GM12878 (cell line): Measurements from ENCODE around the gene TULP4. TPM values are rescaled to one million over a fixed set of nuclear protein-coding genes. Genes with fewer than 3 reads are reported as not detected.

Experiments
- ATAC-seq: fragments of 200-7000 bp; cut with Tn5 transposase; 3 replicates; pipeline ENCODE4 v1.9.1; 2020; ENCODE audit warnings: mild to moderate bottlenecking, moderate library complexity
- BruUV-seq: library from RNA; stranded (reverse); fragments of 400-500 nt; replicated peaks from 2 replicates; lab custom pipeline; 2021; lab: Mats Ljungman, UMichigan
- CTCF ChIA-PET: fragments of 300-600 bp; sonication (Branson Sonifier 250); formaldehyde crosslinking; extraction: SDS; loops from one replicate; lab custom pipeline; 2021; ENCODE audit warnings: inconsistent platforms; lab: Yijun Ruan, JAX
- POLR2A ChIA-PET: fragments of 350-600 bp; formaldehyde crosslinking; extraction: SDS; loops from one replicate; lab custom pipeline; 2021; ENCODE audit warnings: inconsistent platforms; lab: Charles Lee
- RAD21 ChIA-PET: fragments of 300-600 bp; sonication (Branson Sonifier 250); formaldehyde crosslinking; loops from one replicate; lab custom pipeline; 2023; ENCODE audit warnings: antibody characterized with exemption; ENCODE audit not compliant: unreplicated experiment; lab: Charles Lee
- SMC1A ChIA-PET: fragments of 300-600 bp; sonication (Branson Sonifier 250); formaldehyde crosslinking; loops from one replicate; lab custom pipeline; 2023; ENCODE audit not compliant: unreplicated experiment, uncharacterized antibody; lab: Charles Lee
- DNase-seq: peaks from one replicate; pipeline ENCODE4 v3.0.0-alpha.2; 2011; ENCODE audit warnings: low read depth, low spot score
- FAIRE-seq: peaks from 3 replicates; lab custom pipeline; 2011; peaks lifted over from hg19 to GRCh38; lab: Jason Lieb, UNC
- H2AFZ ChIP-seq: 2 replicates; pipeline ENCODE4 v1.6.0; 2011; ENCODE audit warnings: low read depth, low read length, control low read depth; ENCODE audit not compliant: control insufficient read depth
- H3K27ac ChIP-seq: 2 replicates; pipeline ENCODE4 v1.5.1; 2011; ENCODE audit warnings: control low read depth; ENCODE audit not compliant: control insufficient read depth, insufficient read depth
- H3K27me3 ChIP-seq, 2 experiments: replicated peaks in 1 of 2; 2 replicates each; pipeline versions ENCODE4 v1.6.0 to v1.6.1; 2011; ENCODE audit warnings: low read length in 1 of 2; ENCODE audit not compliant: control insufficient read depth in 2 of 2, insufficient read depth in 2 of 2
- H3K36me3 ChIP-seq, 2 experiments: 2 replicates each; pipeline ENCODE4 v1.5.1; 2011; ENCODE audit warnings: low read length in 1 of 2; ENCODE audit not compliant: control insufficient read depth in 2 of 2, insufficient read depth in 2 of 2
- H3K4me1 ChIP-seq: 2 replicates; pipeline ENCODE4 v1.6.1; 2011; ENCODE audit warnings: mild to moderate bottlenecking, low read length, moderate library complexity, mixed read lengths; ENCODE audit not compliant: control insufficient read depth, insufficient read depth
- H3K4me2 ChIP-seq: 2 replicates; pipeline ENCODE4 v1.6.0; 2011; ENCODE audit warnings: control low read depth; ENCODE audit not compliant: control insufficient read depth, insufficient read depth
- H3K4me3 ChIP-seq: fragments of 200-600 bp; sonication (generic); 2 replicates; pipeline ENCODE4 v1.5.1; 2016
- H3K79me2 ChIP-seq: 2 replicates; pipeline ENCODE4 v1.6.0; 2011; ENCODE audit warnings: low read length; ENCODE audit not compliant: control insufficient read depth, insufficient read depth
- H3K9ac ChIP-seq: 2 replicates; pipeline ENCODE4 v1.8.0; 2011; ENCODE audit warnings: low read length, control low read depth, mixed read lengths; ENCODE audit not compliant: control insufficient read depth, insufficient read depth
- H3K9me3 ChIP-seq: replicated peaks from 3 replicates; pipeline ENCODE4 v1.5.1; 2011; ENCODE audit warnings: mild to moderate bottlenecking, low read length; ENCODE audit not compliant: control insufficient read depth, insufficient read depth
- H4K20me1 ChIP-seq: 2 replicates; pipeline ENCODE4 v1.6.0; 2011; ENCODE audit not compliant: control insufficient read depth, insufficient read depth
- HDAC6 ChIP-seq: fragments of 200-600 bp; sonication (generic); IDR thresholded peaks from one replicate; pipeline ENCODE4 v1.8.0; 2017; ENCODE audit warnings: antibody characterized with exemption; ENCODE audit not compliant: unreplicated experiment
- JUNB ChIP-seq: IDR thresholded peaks from 2 replicates; pipeline ENCODE4 v1.6.1; 2016; ENCODE audit warnings: antibody characterized with exemption, mild to moderate bottlenecking
- JUND ChIP-seq: IDR thresholded peaks from 2 replicates; pipeline ENCODE4 v1.6.1; 2012; ENCODE audit warnings: low read depth, mild to moderate bottlenecking, low read length, improper control_type of control experiment, moderate library complexity
- MYB ChIP-seq: fragments of 150-350 bp; IDR thresholded peaks from 2 replicates; pipeline ENCODE4 v1.6.1; 2014; ENCODE audit warnings: mild to moderate bottlenecking, low read depth, low read length, borderline replicate concordance
- NFIC ChIP-seq: IDR thresholded peaks from 2 replicates; pipeline ENCODE4 v1.6.1; 2012; ENCODE audit warnings: low read depth, mild to moderate bottlenecking, inconsistent platforms, low read length, moderate library complexity
- NR2C1 ChIP-seq: fragments of 450-650 bp; IDR thresholded peaks from 2 replicates; pipeline ENCODE4 v1.6.1; 2017; ENCODE audit warnings: antibody characterized with exemption, mild to moderate bottlenecking, moderate library complexity
- POLR2AphosphoS2 ChIP-seq: IDR thresholded peaks from 2 replicates; pipeline ENCODE4 v1.6.1; 2011; ENCODE audit warnings: low read depth, mild to moderate bottlenecking, low read length, improper control_type of control experiment, moderate library complexity
- RFX5 ChIP-seq: IDR thresholded peaks from 2 replicates; pipeline ENCODE4 v1.6.1; 2011; ENCODE audit warnings: low read depth, low read length, improper control_type of control experiment
- STAT3 ChIP-seq: IDR thresholded peaks from 2 replicates; pipeline ENCODE4 v1.6.1; 2011; ENCODE audit warnings: low read depth, low read length, improper control_type of control experiment
- TCF7 ChIP-seq: IDR thresholded peaks from 2 replicates; pipeline ENCODE4 v1.6.1; 2014; ENCODE audit warnings: antibody characterized with exemption, borderline replicate concordance
- YY1 ChIP-seq: IDR thresholded peaks from 2 replicates; pipeline ENCODE4 v1.6.1; 2011; ENCODE audit warnings: low read depth, mild to moderate bottlenecking, low read length
- ZSCAN29 ChIP-seq: fragments of 450-650 bp; IDR thresholded peaks from 2 replicates; pipeline ENCODE4 v1.6.1; 2017; ENCODE audit warnings: mild to moderate bottlenecking, moderate library complexity
- WGBS: methylation state at CpG from one replicate; pipeline ENCODE4 v1.1.6; 2016; ENCODE audit warnings: low lambda C conversion rate; ENCODE audit not compliant: insufficient replicate concordance, insufficient coverage; ENCODE audit errors: missing lambda C conversion rate; 5-methylcytosine and 5-hydroxymethylcytosine counted together
- in situ Hi-C: fragments of 300-500 bp; cut with MboI; formaldehyde crosslinking; loops from 9 replicates; pipeline ENCODE4 v1.14.3; 2018; ENCODE audit warnings: mixed read lengths
- intact Hi-C: fragments of 100-400 bp; cut with micrococcal nuclease; formaldehyde crosslinking; loops from one replicate; pipeline ENCODE4 v1.14.2; 2022; ENCODE audit not compliant: unreplicated experiment
- polyA plus RNA-seq, 11 experiments: library from polyadenylated mRNA; depleted of rRNA in 4 of 11; unstranded in 6 of 11; stranded (reverse) in 5 of 11; fragments of >200 nt; fragmentation: Nextera tagmentation in 4 of 11; fragmentation: Illumina TruSeq in 1 of 11; extraction: Ambion mirVana in 4 of 11; extraction: Trizol in 1 of 11; gene quantifications; 1 replicate in 1 of 11; 2 replicates in 10 of 11; pipeline versions ENCODE4 v1.2.1 to v1.2.3, GENCODE V29; 2011 to 2016; ENCODE audit warnings: inconsistent platforms in 2 of 11, missing spikeins in 2 of 11, low read depth in 1 of 11
- total RNA-seq, 4 experiments: library from RNA; depleted of rRNA in 3 of 4; stranded (reverse); fragments of >200 nt in 3 of 4; fragmentation: Illumina TruSeq in 1 of 4; extraction: Trizol in 1 of 4; gene quantifications; 2 replicates each; pipeline versions ENCODE4 v1.2.1 to v1.2.3, GENCODE V29; 2013 to 2021

TULP4 gene
- total and polyA plus RNA-seq, 10 of the 15 experiments (the other 5 are each of a cell fraction or from before 2014, with no cell fraction given) = 0.73 to 31.8 (median 14.0) TPM

GRCh38 chr6:158366363-158366762, 54.1 kb downstream of the TULP4 start:
- Histone ChIP-seq H3K4me1 (no peaks in the 10 kb centered on the region), H3K9me3 (no peaks in the 10 kb centered on the region; the same call in 2 of the 3 replicates), H3K4me3 (no peak overlapping the region), H2AFZ (no peak overlapping the region), H3K36me3 (no peaks in the 10 kb centered on the region), H3K79me2 (no peaks in the 10 kb centered on the region), H3K27me3 (no peaks in the 10 kb centered on the region), H4K20me1 (no peaks in the 10 kb centered on the region), H3K9ac (no peak overlapping the region), H3K27ac (no peak overlapping the region), H3K4me2 (no peak overlapping the region)
- SMC1A ChIA-PET = interaction anchor here (1.0 kb wide), 1 partner anchor 107 kb away, joined by 3 read pairs; no protein-coding TSS in a partner anchor
- DNase-seq = no peak
- WGBS = 91% methylated on average over 6 of the region's 6 CpGs
- no TSS peak for BruUV-seq
- RAD21 ChIA-PET = no interaction called here
- CTCF ChIA-PET = interaction anchor here (0.5 to 1.5 kb wide), 5 partner anchors 12 to 52 kb away, joined by 3 to 4 read pairs (median 3); no protein-coding TSS in a partner anchor
- no peak for ATAC-seq
- no peak for FAIRE-seq
- in situ Hi-C loops (no loop called here), intact Hi-C loops (no loop called here)
- TF ChIP-seq HDAC6 = no peak
- no peak for TF ChIP-seq MYB
- no peak for TF ChIP-seq JUNB
- no peak for TF ChIP-seq JUND
- TF ChIP-seq RFX5 = no peak
- no peak for TF ChIP-seq ZSCAN29
- TF ChIP-seq YY1 = no peak
- no peak for TF ChIP-seq STAT3
- no peak for TF ChIP-seq TCF7
- no peak for TF ChIP-seq NR2C1
- TF ChIP-seq POLR2AphosphoS2 = no peak
- no peak for TF ChIP-seq NFIC
- POLR2A ChIA-PET = no interaction called here
